HepG2 (cell line): ENCODE data around the gene WDR54. TPM values are rescaled to one million over a fixed set of nuclear protein-coding genes. Genes with fewer than 3 reads are reported as not detected.

ENCODE experiments used
- ARID5B ChIP-seq: IDR thresholded peaks from 2 replicates; pipeline ENCODE4 v1.4.0; 2020; ENCODE audit warnings: mild to moderate bottlenecking, missing genetic modification reagents
- FOXA1 ChIP-seq, 2 experiments: fragments of 450-650 bp in 1 of 2; sonication (generic) in 1 of 2; formaldehyde crosslinking in 1 of 2; IDR thresholded peaks; 2 replicates each; pipeline versions ENCODE4 v1.4.0 to v1.6.1; 2016 to 2020; ENCODE audit warnings: missing genetic modification reagents in 1 of 2
- IRX3 ChIP-seq: sonication (generic); formaldehyde crosslinking; IDR thresholded peaks from 2 replicates; pipeline ENCODE4 v1.8.1; 2023; ENCODE audit warnings: mild to moderate bottlenecking, low read depth, missing genetic modification reagents, borderline replicate concordance
- KDM2A ChIP-seq: sonication (generic); formaldehyde crosslinking; IDR thresholded peaks from 2 replicates; pipeline ENCODE4 v1.4.0; 2020; ENCODE audit warnings: low read depth, missing genetic modification reagents, borderline replicate concordance
- KLF11 ChIP-seq: IDR thresholded peaks from 2 replicates; pipeline ENCODE4 v1.6.1; 2016; ENCODE audit warnings: missing compliant biosample characterization
- KMT2A ChIP-seq: sonication (generic); formaldehyde crosslinking; IDR thresholded peaks from 2 replicates; pipeline ENCODE4 v1.4.0; 2020; ENCODE audit warnings: missing genetic modification reagents
- NBN ChIP-seq: fragments of 450-650 bp; conservative IDR thresholded peaks from 2 replicates; pipeline ENCODE4 v1.6.1; 2017
- NFYC ChIP-seq: IDR thresholded peaks from 2 replicates; pipeline ENCODE4 v1.6.1; 2016; ENCODE audit warnings: missing genetic modification reagents, missing compliant biosample characterization
- PLRG1 ChIP-seq: fragments of 450-650 bp; conservative IDR thresholded peaks from 2 replicates; pipeline ENCODE4 v1.6.1; 2016
- PPARG ChIP-seq: conservative IDR thresholded peaks from 2 replicates; pipeline ENCODE4 v1.6.1; 2016; ENCODE audit warnings: missing biosample characterization, missing genetic modification reagents
- REST ChIP-seq, 2 experiments: IDR thresholded peaks; 2 replicates each; pipeline ENCODE4 v1.6.1; 2011 to 2012; ENCODE audit warnings: low read length in 2 of 2, borderline replicate concordance in 1 of 2, low read depth in 1 of 2, mild to moderate bottlenecking in 1 of 2, moderate library complexity in 1 of 2
- RFX1 ChIP-seq: fragments of 450-650 bp; IDR thresholded peaks from 2 replicates; pipeline ENCODE4 v1.6.1; 2017
- SAFB2 ChIP-seq: sonication (generic); formaldehyde crosslinking; IDR thresholded peaks from 2 replicates; pipeline ENCODE4 v1.5.1; 2020; ENCODE audit warnings: missing genetic modification reagents, low read depth, mild to moderate bottlenecking, borderline replicate concordance
- SIX4 ChIP-seq: sonication (generic); formaldehyde crosslinking; IDR thresholded peaks from 2 replicates; pipeline ENCODE4 v1.4.0; 2020; ENCODE audit warnings: missing genetic modification reagents
- SSRP1 ChIP-seq: IDR thresholded peaks from 2 replicates; pipeline ENCODE4 v1.6.1; 2016; ENCODE audit warnings: control low read depth
- TRIM22 ChIP-seq: fragments of 450-650 bp; IDR thresholded peaks from 2 replicates; pipeline ENCODE4 v1.6.1; 2017
- ZFP1 ChIP-seq: IDR thresholded peaks from 2 replicates; pipeline ENCODE4 v1.6.1; 2016
- ZNF143 ChIP-seq: sonication (generic); formaldehyde crosslinking; IDR thresholded peaks from 2 replicates; pipeline ENCODE4 v1.4.0; 2020; ENCODE audit warnings: missing genetic modification reagents
- ZNF260 ChIP-seq: sonication (generic); formaldehyde crosslinking; IDR thresholded peaks from 2 replicates; pipeline ENCODE4 v1.4.0; 2020; ENCODE audit warnings: missing genetic modification reagents, low read depth, mild to moderate bottlenecking, borderline replicate concordance
- ZNF430 ChIP-seq: sonication (generic); formaldehyde crosslinking; IDR thresholded peaks from 2 replicates; pipeline ENCODE4 v1.9.0; 2021; ENCODE audit warnings: mild to moderate bottlenecking, missing genetic modification reagents
- ZNF589 ChIP-seq: sonication (generic); formaldehyde crosslinking; conservative IDR thresholded peaks from 2 replicates; pipeline ENCODE4 v1.8.0; 2022; ENCODE audit warnings: mild to moderate bottlenecking, moderate library complexity, missing genetic modification reagents
- ZNF790 ChIP-seq: sonication (generic); formaldehyde crosslinking; IDR thresholded peaks from 2 replicates; pipeline ENCODE4 v1.8.0; 2022; ENCODE audit warnings: missing genetic modification reagents, mild to moderate bottlenecking, borderline replicate concordance
- ZNF792 ChIP-seq: IDR thresholded peaks from 2 replicates; pipeline ENCODE4 v1.6.1; 2016
- polyA plus RNA-seq, 8 experiments: library from polyadenylated mRNA; depleted of rRNA in 3 of 8; stranded (reverse) in 7 of 8; unstranded in 1 of 8; fragments of >200 nt; fragmentation: Illumina TruSeq in 4 of 8; extraction: Trizol in 4 of 8; gene quantifications; 2 replicates each; pipeline versions ENCODE4 v1.2.1 to v1.2.3, GENCODE V29; 2011 to 2016; ENCODE audit warnings: low read depth in 4 of 8, missing spikeins in 1 of 8, mixed read lengths in 1 of 8; ENCODE audit not compliant: insufficient read depth in 1 of 8
- total RNA-seq, 5 experiments: library from RNA; depleted of rRNA; stranded (reverse); fragments of >200 nt; fragmentation: Illumina TruSeq; extraction: Trizol; gene quantifications; 2 replicates each; pipeline ENCODE4 v1.2.3, GENCODE V29; 2016; ENCODE audit warnings: low read depth in 1 of 5

WDR54 gene
- total and polyA plus RNA-seq, 2 of the 13 experiments (the other 11 are each of a cell fraction or from before 2014, with no cell fraction given), result 2.0 to 17.3 TPM

GRCh38 chr2:74424139-74424992 is 2.8 kb downstream of the WDR54 start (continued):
- TF ChIP-seq ARID5B (CRISPR knock-in tag) (no peak), ZNF430 (no peak), ZNF792 (CRISPR knock-in tag) (peak; percentile 51; the same call in 1 of the 2 replicates), REST (IDR thresholded peaks at IDR 0.05; ENCODE audit: borderline replicate concordance in 1 of 2, low read depth in 1 of 2, low read length in 2 of 2) (no peak), ZNF260 (no peak), FOXA1 (IDR thresholded peaks at IDR 0.05) (no peak), FOXA1 (CRISPR knock-in tag; IDR thresholded peaks at IDR 0.05) (no peak), RFX1 (no peak), PPARG (CRISPR knock-in tag) (no peak), ZFP1 (CRISPR knock-in tag) (no peak), TRIM22 (no peak), KLF11 (CRISPR knock-in tag) (no peak), NFYC (CRISPR knock-in tag) (no peak), SIX4 (CRISPR knock-in tag) (no peak), IRX3 (peak; percentile 19; the same call in 1 of the 2 replicates), KMT2A (0 out of 2 replicates have a peak, but pooled peaks have one; percentile 46), SSRP1 (peak; percentile 97), ZNF143 (CRISPR knock-in tag) (no peak), ZNF589 (no peak), NBN (no peak), KDM2A (peak; percentile 92), PLRG1 (no peak), ZNF790 (CRISPR knock-in tag) (no peak), SAFB2 (CRISPR knock-in tag) (peak; percentile 15; the same call in 1 of the 2 replicates)
